ENCODE results near the gene CA7. TPM values are rescaled to one million over a fixed set of nuclear protein-coding genes. Genes with fewer than 3 reads are reported as not detected.

Gene CA7
- total RNA-seq: not detected

DNA sequence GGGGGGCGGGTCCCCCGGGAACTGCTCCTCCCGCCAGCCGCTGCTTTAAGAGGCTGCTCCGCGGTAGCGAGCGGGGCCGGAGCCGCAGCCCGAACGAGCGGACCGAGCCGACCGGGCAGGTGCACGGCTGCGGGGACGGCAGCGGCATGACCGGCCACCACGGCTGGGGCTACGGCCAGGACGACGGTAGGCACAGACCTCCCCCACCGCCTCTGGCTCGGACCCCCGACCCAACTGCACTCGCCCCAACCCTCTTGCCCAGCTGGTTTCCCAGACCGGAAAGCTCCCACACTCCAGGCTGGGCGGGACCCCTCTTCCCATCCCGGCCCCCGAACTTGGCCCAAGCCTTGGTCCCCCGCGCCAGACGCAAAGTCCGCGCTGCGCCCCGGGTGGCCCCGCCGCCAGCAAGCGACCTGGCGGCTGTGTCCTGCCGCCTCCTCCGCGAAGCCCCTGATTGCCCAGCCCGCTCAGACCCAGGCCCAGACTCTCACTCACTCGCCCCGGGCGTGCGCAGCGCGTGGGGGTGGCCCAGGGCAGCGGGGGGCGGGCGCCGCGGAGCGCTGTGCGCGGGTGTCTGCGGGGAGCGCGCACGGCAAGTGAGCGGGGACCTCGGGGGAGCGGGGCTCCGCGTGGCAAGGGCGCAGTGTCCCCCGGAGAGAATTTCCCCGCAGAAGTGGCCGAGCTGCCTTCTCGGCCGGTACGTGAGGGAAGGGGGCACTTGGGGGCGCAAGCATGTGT lies at the start of gene CA7:
TSS of gene CA7 (plus strand) at position 73 of the 738 bp plus-strand sequence. CDS start at position 147, 74 bp downstream.
- peaks cover 8 to 18% of the 10 kb centered on the region in 2 donors for H3K4me1 ChIP-seq
- H3K4me3 ChIP-seq: peak within 1 kb of the TSS; percentile 59
- no peaks in the 10 kb centered on the region for H3K36me3 ChIP-seq
- peaks cover 15% of the 10 kb centered on the region for H3K27me3 ChIP-seq
- TF ChIP-seq, protein P1, sequence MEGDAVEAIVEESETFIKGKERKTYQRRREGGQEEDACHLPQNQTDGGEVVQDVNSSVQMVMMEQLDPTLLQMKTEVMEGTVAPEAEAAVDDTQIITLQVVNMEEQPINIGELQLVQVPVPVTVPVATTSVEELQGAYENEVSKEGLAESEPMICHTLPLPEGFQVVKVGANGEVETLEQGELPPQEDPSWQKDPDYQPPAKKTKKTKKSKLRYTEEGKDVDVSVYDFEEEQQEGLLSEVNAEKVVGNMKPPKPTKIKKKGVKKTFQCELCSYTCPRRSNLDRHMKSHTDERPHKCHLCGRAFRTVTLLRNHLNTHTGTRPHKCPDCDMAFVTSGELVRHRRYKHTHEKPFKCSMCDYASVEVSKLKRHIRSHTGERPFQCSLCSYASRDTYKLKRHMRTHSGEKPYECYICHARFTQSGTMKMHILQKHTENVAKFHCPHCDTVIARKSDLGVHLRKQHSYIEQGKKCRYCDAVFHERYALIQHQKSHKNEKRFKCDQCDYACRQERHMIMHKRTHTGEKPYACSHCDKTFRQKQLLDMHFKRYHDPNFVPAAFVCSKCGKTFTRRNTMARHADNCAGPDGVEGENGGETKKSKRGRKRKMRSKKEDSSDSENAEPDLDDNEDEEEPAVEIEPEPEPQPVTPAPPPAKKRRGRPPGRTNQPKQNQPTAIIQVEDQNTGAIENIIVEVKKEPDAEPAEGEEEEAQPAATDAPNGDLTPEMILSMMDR (IDR thresholded peaks at IDR 0.05): no peak
- DNase-seq (ENCODE audit: low spot score in 2 of 2): peak in 1 of 2 donors; percentile 54
- no peaks in the 10 kb centered on the region for H3K9me3 ChIP-seq
- intact Hi-C loops (cut with DNase I): no loop called here
- no peak within 1 kb of the TSS for H3K27ac ChIP-seq

DNA sequence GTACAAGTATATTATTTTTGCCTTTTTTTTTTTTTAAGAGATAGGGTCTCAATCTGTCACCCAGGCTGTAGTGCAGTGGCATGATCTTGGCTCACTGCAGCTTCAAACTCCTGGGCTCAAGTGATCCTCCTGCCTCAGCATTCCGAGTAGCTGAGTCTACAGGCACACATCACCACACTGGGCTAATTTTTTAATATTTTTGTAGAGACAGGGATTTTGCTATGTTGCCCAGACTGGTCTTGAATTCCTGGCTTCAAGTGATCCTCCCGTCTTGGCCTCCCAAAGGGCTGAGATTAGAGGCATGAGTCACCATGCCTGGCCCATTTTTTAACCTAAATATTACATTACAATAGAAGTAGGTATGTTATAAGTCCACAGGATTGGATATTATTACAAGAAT lies 46.1 kb upstream of the CA7 start:
- Histone ChIP-seq H3K9me3 (no peaks in the 10 kb centered on the region), H3K27me3 (no peaks in the 10 kb centered on the region), H3K27ac (no peak overlapping the region), H3K4me3 (no peak overlapping the region), H3K4me1 (no peaks in the 10 kb centered on the region), H3K36me3 (peaks cover 11 to 17% of the 10 kb centered on the region in 2 donors)
- intact Hi-C loops (cut with DNase I): no loop called here
- no peak for DNase-seq (ENCODE audit: low spot score in 2 of 2)
- TF ChIP-seq, protein P1 (IDR thresholded peaks at IDR 0.05): no peak

DNA sequence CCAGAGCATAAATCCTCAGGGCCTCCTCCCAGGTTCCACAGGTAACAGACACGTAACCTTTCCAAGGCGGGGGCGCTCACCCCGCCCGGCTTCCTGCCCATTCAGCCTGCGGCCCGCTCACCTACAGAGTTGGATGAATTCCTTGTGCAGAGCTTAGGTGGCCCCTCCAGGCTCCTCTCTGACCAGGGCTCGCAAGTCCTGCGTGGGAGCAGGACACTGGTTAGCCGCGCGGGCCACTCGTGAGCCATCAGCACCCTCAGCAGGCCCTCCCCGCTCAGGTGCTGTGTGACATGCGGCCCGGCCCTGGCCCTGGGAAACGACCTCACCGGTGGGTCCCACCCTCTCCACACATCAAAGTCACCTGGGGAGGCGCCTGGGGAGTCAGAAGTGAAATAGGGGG lies 43.4 kb upstream of the CA7 start:
- H3K9me3 ChIP-seq: no peaks in the 10 kb centered on the region
- H3K4me1 ChIP-seq: no peaks in the 10 kb centered on the region
- H3K36me3 ChIP-seq: peaks cover 33 to 43% of the 10 kb centered on the region in 2 donors
- no peak overlapping the region for H3K4me3 ChIP-seq
- no peak for DNase-seq (ENCODE audit: low spot score in 2 of 2)
- H3K27me3 ChIP-seq: no peaks in the 10 kb centered on the region
- intact Hi-C loops (cut with DNase I): no loop called here
- TF ChIP-seq, protein P1 (IDR thresholded peaks at IDR 0.05): no peak
- no peak overlapping the region for H3K27ac ChIP-seq

DNA sequence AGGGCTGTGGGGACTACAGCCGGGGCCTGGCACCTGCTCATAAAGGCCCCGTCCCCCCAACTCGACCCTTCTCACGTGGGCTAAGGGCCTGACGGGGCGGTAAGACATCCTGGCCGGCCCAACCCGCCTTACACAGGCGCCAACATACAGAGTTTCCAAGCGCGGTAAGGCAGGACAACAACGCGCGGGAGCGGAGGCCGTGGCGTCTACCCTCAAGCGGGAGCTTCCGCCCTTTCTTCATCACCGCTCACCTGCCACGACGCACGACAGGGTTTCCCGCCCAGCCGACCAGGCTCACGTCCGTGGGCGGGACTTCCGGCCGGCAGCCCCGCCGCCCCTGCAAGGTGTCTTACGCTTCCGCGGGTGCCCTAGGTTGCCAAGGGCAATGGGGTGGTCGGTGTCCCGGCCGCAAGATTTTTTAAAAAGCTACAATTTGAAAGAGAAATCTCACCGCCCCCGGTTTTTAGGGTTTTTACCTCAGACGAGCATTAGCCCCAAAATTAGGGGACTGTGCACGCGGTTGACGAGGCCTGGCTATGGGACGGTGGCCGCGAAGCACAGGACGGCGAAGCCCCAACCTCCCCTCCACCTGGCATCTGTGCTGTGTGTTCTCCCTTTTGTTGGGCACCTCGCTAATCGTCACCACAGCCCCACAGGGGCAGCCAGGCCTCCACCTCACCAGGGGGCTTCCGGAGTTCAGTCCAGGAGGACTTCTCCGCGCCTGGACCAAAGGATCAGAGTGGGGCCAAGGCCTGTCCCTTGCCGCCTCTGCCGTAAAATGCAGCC lies 42.7 kb upstream of the CA7 start, which contains the start of gene TERB1:
TSS of gene TERB1 (minus strand) at position 265 of the 786 bp plus-strand sequence. CDS start 4,786 bp downstream, outside the sequence.
- H3K36me3 ChIP-seq: peaks cover 39 to 48% of the 10 kb centered on the region in 2 donors
- DNase-seq (ENCODE audit: low spot score in 2 of 2): no peak

DNA sequence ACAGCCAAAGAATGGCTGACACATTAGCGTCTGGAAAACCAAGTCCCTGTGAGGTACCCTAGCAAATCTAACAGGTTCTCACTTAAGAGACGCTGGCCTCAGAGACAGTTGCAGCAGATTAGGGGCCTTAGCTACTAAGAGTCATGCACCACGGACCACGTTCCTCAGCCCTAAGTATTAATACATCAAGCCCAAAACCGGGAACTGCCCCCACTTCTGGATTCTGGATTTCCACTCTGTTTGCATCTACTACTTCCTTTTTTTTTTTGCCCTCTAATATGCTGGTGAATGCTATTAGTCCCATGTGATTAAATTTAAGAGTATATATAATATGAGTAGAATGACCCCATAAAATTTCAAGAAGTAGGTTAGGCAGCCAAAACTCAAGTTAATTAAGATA lies 42.1 kb upstream of the CA7 start:
- intact Hi-C loops (cut with DNase I): no loop called here
- Histone ChIP-seq H3K4me3 (no peak overlapping the region), H3K9me3 (no peaks in the 10 kb centered on the region), H3K27ac (no peak overlapping the region), H3K4me1 (no peaks in the 10 kb centered on the region), H3K27me3 (no peaks in the 10 kb centered on the region), H3K36me3 (peaks cover 45 to 55% of the 10 kb centered on the region in 2 donors)
- DNase-seq (ENCODE audit: low spot score in 2 of 2): no peak
- TF ChIP-seq, protein P1 (IDR thresholded peaks at IDR 0.05): no peak

More for the DNA sequence above, 42.7 kb upstream of the CA7 start, which contains the start of gene TERB1:
- no peaks in the 10 kb centered on the region for H3K4me1 ChIP-seq
- TF ChIP-seq, protein P1 (IDR thresholded peaks at IDR 0.05): no peak
- H3K4me3 ChIP-seq: no peak within 1 kb of the TSS
- H3K27me3 ChIP-seq: no peaks in the 10 kb centered on the region
- no peak within 1 kb of the TSS for H3K27ac ChIP-seq
- intact Hi-C loops (cut with DNase I): no loop called here
- no peaks in the 10 kb centered on the region for H3K9me3 ChIP-seq

Data from ascending aorta (tissue), 2 donors.